Heart right ventricle (tissue), 16 donors: ENCODE results near the gene CA12. TPM values are rescaled to one million over a fixed set of nuclear protein-coding genes. Genes with fewer than 3 reads are reported as not detected.
A peak's percentile ranks its signal among the peaks of the same experiment; 100 is the strongest.

Experiments used
- ATAC-seq, 8 donors: fragments of 200-7000 bp; cut with Tn5 transposase; one replicate each; pipeline ENCODE4 v1.9.1; 2020; ENCODE audit warnings: mild to moderate bottlenecking in 8 of 8, moderate library complexity in 8 of 8, moderate number of reproducible peaks in 1 of 8
- DNase-seq, 2 donors: peaks; one replicate each; pipeline ENCODE4 v3.0.0-alpha.2; 2020
- H3K27ac ChIP-seq, 10 donors: fragments of 200-600 bp; sonication (generic) in 2 of 10; one replicate each; pipeline versions ENCODE4 v1.5.0 to v1.8.0; 2020 to 2022; ENCODE audit warnings: mild to moderate bottlenecking in 3 of 10
- H3K27me3 ChIP-seq, 7 donors: fragments of 200-600 bp; one replicate each; pipeline ENCODE4 v1.8.0; 2021 to 2022; ENCODE audit warnings: mild to moderate bottlenecking in 2 of 7
- H3K36me3 ChIP-seq, 9 donors: fragments of 200-600 bp; sonication (generic) in 1 of 9; one replicate each; pipeline versions ENCODE4 v1.5.0 to v1.8.0; 2020 to 2022; ENCODE audit warnings: mild to moderate bottlenecking in 2 of 9
- H3K4me1 ChIP-seq, 9 donors: fragments of 200-600 bp; sonication (generic) in 1 of 9; one replicate each; pipeline versions ENCODE4 v1.5.0 to v1.8.0; 2020 to 2022; ENCODE audit warnings: mild to moderate bottlenecking in 4 of 9
- H3K4me3 ChIP-seq, 10 donors: fragments of 200-600 bp; sonication (generic) in 2 of 10; one replicate each; pipeline versions ENCODE4 v1.5.0 to v1.8.0; 2020 to 2022; ENCODE audit warnings: mild to moderate bottlenecking in 7 of 10, moderate library complexity in 2 of 10
- H3K9me3 ChIP-seq, 11 donors: fragments of 200-600 bp in 10 of 11; sonication (generic) in 2 of 11; one replicate each; pipeline versions ENCODE4 v1.5.0 to v1.8.0; 2013 to 2022; ENCODE audit warnings: mild to moderate bottlenecking in 2 of 11, control low read depth in 1 of 11, moderate library complexity in 1 of 11
- CTCF ChIP-seq, 9 donors: fragments of 200-600 bp; sonication (generic) in 2 of 9; IDR thresholded peaks; one replicate each; pipeline versions ENCODE4 v1.5.0 to v1.8.0; 2021 to 2022; ENCODE audit warnings: antibody characterized with exemption in 9 of 9, mild to moderate bottlenecking in 5 of 9, moderate library complexity in 1 of 9
- WGBS, 2 donors: extraction: QIAGEN DNeasy Blood & Tissue Kit; methylation state at CpG; one replicate each; pipeline ENCODE4 v1.1.7; 2013; ENCODE audit warnings: inconsistent platforms in 1 of 2; 5-methylcytosine and 5-hydroxymethylcytosine counted together
- intact Hi-C, 10 donors: fragments of 100-400 bp; cut with DNase I; formaldehyde crosslinking; loops; one replicate each; pipeline versions ENCODE4 v1.11.1 to v1.14.2; 2022
- polyA plus RNA-seq, 2 donors: library from polyadenylated mRNA; stranded (reverse); fragments of 200-250 nt; gene quantifications; one replicate each; pipeline ENCODE4 v1.2.3, GENCODE V29; 2013
- total RNA-seq, 10 donors: library from RNA; stranded (reverse); fragmentation: NEBNext Ultra II Directional in 3 of 10; extraction: Animal tissue kit (Norgen Biotek cat#: 25700) in 3 of 10; gene quantifications; one replicate each; pipeline versions ENCODE4 v1.2.1 to v1.2.4, GENCODE V29; 2021 to 2023
- donor health status: Arrhythmogenic right ventricular cardiomyopathy.
- donor health status: ischemic (EF 13 %, LVEDD 7.1; RV severe dilation, severe dysfunction).
- donor health status: healthy with polysubstance abuse.
- donor health status: DM: no; HTN: yes; CAD: no.
- donor health status: DM: no; HTN: no; CAD: no.
- donor health status: ischemic (EF 25% LVEDD 6.9; RV normal size, moderate dysfunction).
- donor health status: ischemic (EF 25% LVEDD 5.7; RV mildly dilated, moderate dysfunction).
- donor health status: healthy.
- donor health status: DM: yes; HTN: yes; CAD: no.
- donor health status: Ischemic cardiomyopathy.
- donor health status: ischemic (EF 35%, LVEDD 5.7; RV mildly dilated, moderate dysfunction).
- donor health status: nonischemic (EF 11% LVEDD 7.7; RV severe dilation, severe dysfunction).
- donor health status: DM: yes; HTN: yes; CAD: no.
- donor health status: PGD.
- donor health status: ischemic (EF 29% LVEDD 5.4; RV normal size, mild dysfunction).
- donor health status: nonischemic (EF 23%, LVEDD 6.1; RV moderate dilation, normal function).

CA12 gene
- total and polyA plus RNA-seq, 12 donors: 0.07 to 1.3 (median 0.15) TPM; not detected in 1

- Histone ChIP-seq H3K27ac (no peak overlapping the region), H3K27me3 (no peaks in the 10 kb centered on the region), H3K36me3 (no peaks in the 10 kb centered on the region), H3K4me3 (no peak overlapping the region), H3K9me3 (no peaks in the 10 kb centered on the region), H3K4me1 (no peaks in the 10 kb centered on the region)
- intact Hi-C loops: no loop called here
- no peak for DNase-seq
- ATAC-seq: no peak
- no peak for TF ChIP-seq CTCF (IDR thresholded peaks at IDR 0.05)
- 93 to 98% methylated on average over 5 of the region's 5 CpGs for WGBS, 2 donors
These were observed 51.9 kb downstream of the CA12 start for GRCh38 chr15:63329567-63330350.

GRCh38 chr15:63327648-63328421 lies 53.8 kb downstream of the CA12 start:
- TF ChIP-seq CTCF (IDR thresholded peaks at IDR 0.05): no peak
- no peaks in the 10 kb centered on the region for H3K4me1 ChIP-seq
- no peak overlapping the region for H3K4me3 ChIP-seq
- peak in 6 of 8 donors; percentile 26 to 69 (median 48) for ATAC-seq
- intact Hi-C loops: no loop called here
- DNase-seq: peak in 1 of 2 donors; percentile 9
- WGBS, 2 donors: 70 to 75% methylated on average over 12 of the region's 12 CpGs
- H3K27ac ChIP-seq: no peak overlapping the region
- H3K27me3 ChIP-seq: no peaks in the 10 kb centered on the region
- no peaks in the 10 kb centered on the region for H3K9me3 ChIP-seq
- H3K36me3 ChIP-seq: no peaks in the 10 kb centered on the region

DNA sequence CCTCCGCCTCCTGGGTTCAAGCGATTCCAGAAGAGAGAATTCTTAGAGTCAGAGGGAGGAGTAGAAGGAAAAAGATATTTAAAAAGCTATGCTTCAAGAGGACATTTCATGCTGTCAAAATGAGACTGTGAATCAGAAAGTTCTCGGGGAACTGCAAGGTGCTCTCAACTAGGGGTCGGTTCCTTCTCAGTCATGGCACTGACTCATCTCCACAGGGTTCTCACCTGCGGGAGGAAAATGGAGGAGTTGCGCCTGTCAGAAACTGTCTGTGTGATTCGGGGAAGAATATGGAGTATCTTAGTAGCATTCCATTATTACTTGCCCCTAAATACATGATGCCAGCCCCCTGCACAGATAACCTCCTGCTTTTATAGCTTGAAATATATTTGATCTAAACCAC lies 56.9 kb downstream of the CA12 start:
- H3K4me3 ChIP-seq: no peak overlapping the region
- ATAC-seq (no peak), DNase-seq (no peak)
- H3K9me3 ChIP-seq: no peaks in the 10 kb centered on the region
- no peaks in the 10 kb centered on the region for H3K27me3 ChIP-seq
- H3K27ac ChIP-seq: no peak overlapping the region
- 95 to 96% methylated on average over 7 of the region's 7 CpGs for WGBS, 2 donors
- no peaks in the 10 kb centered on the region for H3K36me3 ChIP-seq
- H3K4me1 ChIP-seq: no peaks in the 10 kb centered on the region
- TF ChIP-seq CTCF (IDR thresholded peaks at IDR 0.05): no peak
- intact Hi-C loops: no loop called here

- TF ChIP-seq CTCF (IDR thresholded peaks at IDR 0.05): no peak
- DNase-seq: no peak
- no peak overlapping the region for H3K4me3 ChIP-seq
- H3K36me3 ChIP-seq: no peaks in the 10 kb centered on the region
- no peaks in the 10 kb centered on the region for H3K9me3 ChIP-seq
- no peak overlapping the region for H3K27ac ChIP-seq
- intact Hi-C loops: no loop called here
- no peaks in the 10 kb centered on the region for H3K27me3 ChIP-seq
- ATAC-seq: no peak
- H3K4me1 ChIP-seq: no peaks in the 10 kb centered on the region
- 83% methylated on average over 9 of the region's 9 CpGs for WGBS, 2 donors
These were observed 57.7 kb downstream of the CA12 start for GRCh38 chr15:63323798-63324563.
